K562 (cell line): ENCODE data around the gene MC1R. TPM values are rescaled to one million over a fixed set of nuclear protein-coding genes. Genes with fewer than 3 reads are reported as not detected.

Experiments
- ATAC-seq: fragments of 200-7000 bp; cut with Tn5 transposase; 3 replicates; pipeline ENCODE4 v1.9.1; 2020; ENCODE audit warnings: moderate library complexity
- BruUV-seq: library from RNA; stranded (reverse); fragments of 400-500 nt; replicated peaks from 2 replicates; lab custom pipeline; 2021; lab: Mats Ljungman, UMichigan
- CTCF ChIA-PET: fragments of 300-600 bp; formaldehyde crosslinking; extraction: SDS; loops from one replicate; lab custom pipeline; 2021; ENCODE audit warnings: low intra/inter-chr PET ratio; lab: Yijun Ruan, JAX
- POLR2A ChIA-PET: fragments of 300-600, 350-650 bp; sonication (Branson Sonifier 250); formaldehyde crosslinking; extraction: SDS; loops from one replicate; lab custom pipeline; 2021; ENCODE audit warnings: antibody characterized with exemption, inconsistent platforms; lab: Yijun Ruan, JAX
- DNase-seq, 4 experiments: peaks; one replicate each; pipeline versions ENCODE4 v3.0.0 to v3.0.0-alpha.2; 2011 to 2018; ENCODE audit warnings: low spot score in 3 of 4, mixed read lengths in 3 of 4; ENCODE audit errors: extremely low read depth in 1 of 4
- FAIRE-seq: peaks from 2 replicates; lab custom pipeline; 2011; peaks lifted over from hg19 to GRCh38; lab: Jason Lieb, UNC
- H2AFZ ChIP-seq: 2 replicates; pipeline ENCODE4 v1.6.0; 2011; ENCODE audit warnings: low read depth, low read length, control low read depth, inconsistent platforms
- H3K27ac ChIP-seq: fragments of 200-600 bp; 3 replicates; pipeline ENCODE4 v1.8.0; 2011; ENCODE audit warnings: low read depth, mild to moderate bottlenecking, control low read depth, inconsistent platforms, low read length, moderate library complexity, mixed read lengths; ENCODE audit errors: extremely low read depth
- H3K27me3 ChIP-seq, 2 experiments: fragments of 300-600 bp in 1 of 2; 2 replicates in 1 of 2; 3 replicates in 1 of 2; pipeline versions ENCODE4 v1.6.0 to v1.8.0; 2011; ENCODE audit warnings: inconsistent platforms in 2 of 2, low read length in 2 of 2, mild to moderate bottlenecking in 1 of 2, mixed read lengths in 1 of 2, moderate library complexity in 1 of 2; ENCODE audit not compliant: control insufficient read depth in 2 of 2, insufficient read depth in 2 of 2
- H3K36me3 ChIP-seq: fragments of 300-600 bp; 3 replicates; pipeline ENCODE4 v1.8.0; 2011; ENCODE audit warnings: mild to moderate bottlenecking, low read length, inconsistent platforms; ENCODE audit not compliant: control insufficient read depth, insufficient read depth
- H3K4me1 ChIP-seq, 2 experiments: fragments of 200-600 bp in 1 of 2; replicated peaks in 1 of 2; 2 replicates in 1 of 2; 3 replicates in 1 of 2; pipeline versions ENCODE4 v1.5.1 to v1.8.0; 2011; ENCODE audit warnings: inconsistent platforms in 2 of 2, low read length in 2 of 2, mild to moderate bottlenecking in 1 of 2, mixed read lengths in 1 of 2, moderate library complexity in 1 of 2; ENCODE audit not compliant: control insufficient read depth in 2 of 2, insufficient read depth in 2 of 2
- H3K4me2 ChIP-seq: 2 replicates; pipeline ENCODE4 v1.6.1; 2011; ENCODE audit warnings: low read length, control low read depth, inconsistent platforms, mixed read lengths; ENCODE audit not compliant: insufficient read depth
- H3K4me3 ChIP-seq: fragments of 200-600 bp; sonication (generic), shearing (Covaris generic); 2 replicates; pipeline ENCODE4 v1.5.1; 2016; ENCODE audit warnings: control low read depth, inconsistent platforms
- H3K79me2 ChIP-seq: fragments of 200-600 bp; 3 replicates; pipeline ENCODE4 v1.8.0; 2011; ENCODE audit warnings: low read length, inconsistent platforms; ENCODE audit not compliant: control insufficient read depth, insufficient read depth
- H3K9ac ChIP-seq, 2 experiments: 2 replicates each; pipeline versions ENCODE4 v1.6.0 to v1.6.1; 2011; ENCODE audit warnings: low read depth in 2 of 2, low read length in 2 of 2, control low read depth in 1 of 2, inconsistent platforms in 1 of 2, mild to moderate bottlenecking in 1 of 2, mixed read lengths in 1 of 2; ENCODE audit not compliant: insufficient read depth in 1 of 2
- H3K9me1 ChIP-seq: one replicate; pipeline ENCODE4 v1.6.0; 2011; ENCODE audit warnings: inconsistent platforms, mild to moderate bottlenecking, low read length, moderate library complexity; ENCODE audit not compliant: control insufficient read depth, insufficient read depth
- H3K9me3 ChIP-seq: replicated peaks from 2 replicates; pipeline ENCODE4 v1.5.1; 2011; ENCODE audit warnings: low read depth, low read length, inconsistent platforms; ENCODE audit not compliant: control insufficient read depth, insufficient read depth
- H4K20me1 ChIP-seq: replicated peaks from 2 replicates; pipeline ENCODE4 v1.6.1; 2011; ENCODE audit warnings: low read length, inconsistent platforms, mixed read lengths; ENCODE audit not compliant: control insufficient read depth, insufficient read depth
- CBX8 ChIP-seq: fragments of 200-600 bp; sonication (generic); IDR thresholded peaks from 2 replicates; pipeline ENCODE4 v1.6.1; 2012; ENCODE audit warnings: borderline replicate concordance, mixed run types, low read depth, mild to moderate bottlenecking, moderate library complexity, mixed read lengths, low read length, control low read depth, inconsistent platforms; ENCODE audit not compliant: poor library complexity, severe bottlenecking; ENCODE audit errors: extremely low read depth
- E2F5 ChIP-seq: sonication (generic); formaldehyde crosslinking; IDR thresholded peaks from 2 replicates; pipeline ENCODE4 v1.8.0; 2022; ENCODE audit warnings: mild to moderate bottlenecking, missing genetic modification reagents
- GABPB2 ChIP-seq: fragments of 250-450 bp; sonication (Bioruptor Pico); conservative IDR thresholded peaks from 2 replicates; pipeline ENCODE4 v1.5.1; 2021; ENCODE audit warnings: mild to moderate bottlenecking
- MTA3 ChIP-seq: fragments of 450-650 bp; formaldehyde crosslinking; IDR thresholded peaks from 2 replicates; pipeline ENCODE4 v1.6.1; 2017; ENCODE audit warnings: mild to moderate bottlenecking, borderline replicate concordance
- PYGO2 ChIP-seq: fragments of 450-650 bp; IDR thresholded peaks from 2 replicates; pipeline ENCODE4 v1.6.1; 2016; ENCODE audit warnings: mild to moderate bottlenecking, missing genetic modification characterization, moderate library complexity, missing compliant biosample characterization
- RUNX1 ChIP-seq: sonication (generic); IDR thresholded peaks from 2 replicates; pipeline ENCODE4 v1.6.1; 2016; ENCODE audit warnings: antibody characterized with exemption, low read depth
- ZBTB33 ChIP-seq: sonication (generic); formaldehyde crosslinking; IDR thresholded peaks from 2 replicates; pipeline ENCODE4 v1.8.1; 2023; ENCODE audit warnings: mild to moderate bottlenecking, missing genetic modification reagents
- ZC3H4 ChIP-seq: sonication (generic); formaldehyde crosslinking; IDR thresholded peaks from 2 replicates; pipeline ENCODE4 v1.9.0; 2021; ENCODE audit warnings: missing genetic modification reagents, borderline replicate concordance
- ZNF146 ChIP-seq: IDR thresholded peaks from one replicate; pipeline ENCODE4 v1.6.1; 2018; ENCODE audit warnings: missing compliant biosample characterization; ENCODE audit not compliant: unreplicated experiment
- ZNF165 ChIP-seq: fragments of 250-450 bp; sonication (Bioruptor Pico); IDR thresholded peaks from 2 replicates; pipeline ENCODE4 v1.4.0; 2020; ENCODE audit warnings: borderline replicate concordance
- WGBS: fragments of 100-300 bp; shearing (Covaris generic); methylation state at CpG from one replicate; pipeline ENCODE4 v1.1.6; 2016; ENCODE audit warnings: low coverage, mixed read lengths; ENCODE audit not compliant: insufficient coverage; ENCODE audit errors: missing lambda C conversion rate; 5-methylcytosine and 5-hydroxymethylcytosine counted together
- in situ Hi-C: fragments of 300-500 bp; cut with MboI; formaldehyde crosslinking; loops from 4 replicates; pipeline ENCODE4 v1.15.0; 2018; ENCODE audit warnings: inconsistent platforms, mixed read lengths
- intact Hi-C: fragments of 100-400 bp; cut with micrococcal nuclease; formaldehyde crosslinking; loops from 2 replicates; pipeline ENCODE4 v1.14.2; 2022
- polyA plus RNA-seq, 8 experiments: library from polyadenylated mRNA; depleted of rRNA in 4 of 8; stranded (reverse) in 5 of 8; unstranded in 3 of 8; fragments of >200 nt; fragmentation: Nextera tagmentation in 2 of 8; fragmentation: Illumina TruSeq in 1 of 8; extraction: Ambion mirVana in 2 of 8; extraction: Trizol in 1 of 8; gene quantifications; 2 replicates each; pipeline versions ENCODE4 v1.2.1 to v1.2.3, GENCODE V29; 2011 to 2014; ENCODE audit warnings: inconsistent platforms in 1 of 8, missing spikeins in 1 of 8
- total RNA-seq, 7 experiments: library from RNA; depleted of rRNA in 6 of 7; stranded (reverse); fragments of >200 nt in 6 of 7; fragmentation: Illumina TruSeq in 2 of 7; extraction: Trizol in 2 of 7; gene quantifications; 2 replicates each; pipeline versions ENCODE4 v1.2.1 to v1.2.3, GENCODE V29; 2011 to 2021; ENCODE audit warnings: low replicate concordance in 1 of 7

The MC1R gene
- total and polyA plus RNA-seq, 9 of the 15 experiments (the other 6 are each of a cell fraction or from before 2014, with no cell fraction given) = 0.14 to 5.3 (median 2.5) TPM; not detected in 1

GRCh38 chr16:89965447-89966225 is 47.0 kb downstream of the MC1R start:
- Histone ChIP-seq H3K9ac (peak overlapping the region in 1 of 2 experiments; percentile 81; a peak in 1 of 4 replicates), H3K36me3 (peaks cover 46% of the 10 kb centered on the region; the same call in 2 of the 3 replicates), H3K27ac (no peak overlapping the region), H3K9me1 (no peaks in the 10 kb centered on the region), H3K27me3 (no peaks in the 10 kb centered on the region), H3K4me1 (peaks cover 6 to 32% of the 10 kb centered on the region in 2 experiments; a peak in 4 of 5 replicates), H3K4me3 (no peak overlapping the region), H2AFZ (no peak overlapping the region), H4K20me1 (0 out of 2 replicates have a peak, but pooled peaks cover 6% of the 10 kb centered on the region), H3K79me2 (peaks cover 14% of the 10 kb centered on the region), H3K4me2 (no peak overlapping the region), H3K9me3 (no peaks in the 10 kb centered on the region)
- intact Hi-C loops (no loop called here), in situ Hi-C loops (no loop called here)
- DNase-seq (no peak), FAIRE-seq (no peak), ATAC-seq (no peak)
- ChIA-PET CTCF (no interaction called here), POLR2A (interaction anchor here (2.5 kb wide), 1 partner anchor 12 kb away, joined by 11 read pairs; no protein-coding TSS in a partner anchor)
- WGBS = 84% methylated on average over 28 of the region's 30 CpGs
- TF ChIP-seq PYGO2 = no peak
- TF ChIP-seq CBX8 = no peak
- no peak for TF ChIP-seq ZC3H4 (CRISPR knock-in tag)
- TF ChIP-seq MTA3 = no peak
- no peak for TF ChIP-seq GABPB2
- no peak for TF ChIP-seq E2F5 (CRISPR knock-in tag)
- no peak for TF ChIP-seq RUNX1
- no peak for TF ChIP-seq ZNF146 (CRISPR knock-in tag)
- TF ChIP-seq ZNF165 = no peak
- no peak for TF ChIP-seq ZBTB33 (CRISPR knock-in tag)
- no TSS peak for BruUV-seq
